ENCODE results near the gene PNPLA6.
"Not testable (repeated sequence)": the region's sequence is repeated elsewhere in the genome, so short reads cannot be mapped to it uniquely, and the experiment has no call there.

Gene PNPLA6

GRCh38 chr19:7534531-7535046 is 928 bp upstream of the PNPLA6 start:
- Mint-ChIP-seq H3K27me3 (ENCODE audit: low read depth) (no peaks in the 10 kb centered on the region), H3K27ac (peak overlapping the region; percentile 79), H3K4me3 (peak overlapping the region; percentile 93), H3K36me3 (ENCODE audit: low read depth) (peaks cover 16% of the 10 kb centered on the region), H3K4me1 (ENCODE audit: low read depth) (peaks cover 8% of the 10 kb centered on the region), H3K9me3 (no peaks in the 10 kb centered on the region)

- no peaks in the 10 kb centered on the region for H3K9me3 Mint-ChIP-seq
- peak overlapping the region; percentile 93 for H3K4me3 Mint-ChIP-seq
- H3K36me3 Mint-ChIP-seq (ENCODE audit: low read depth), result peaks cover 21% of the 10 kb centered on the region
- peak overlapping the region; percentile 87 for H3K27ac Mint-ChIP-seq
- no peaks in the 10 kb centered on the region for H3K27me3 Mint-ChIP-seq (ENCODE audit: low read depth)
- peaks cover 8% of the 10 kb centered on the region for H3K4me1 Mint-ChIP-seq (ENCODE audit: low read depth)
Observed at GRCh38 chr19:7535998-7536695, 630 bp downstream of the PNPLA6 start.

DNA sequence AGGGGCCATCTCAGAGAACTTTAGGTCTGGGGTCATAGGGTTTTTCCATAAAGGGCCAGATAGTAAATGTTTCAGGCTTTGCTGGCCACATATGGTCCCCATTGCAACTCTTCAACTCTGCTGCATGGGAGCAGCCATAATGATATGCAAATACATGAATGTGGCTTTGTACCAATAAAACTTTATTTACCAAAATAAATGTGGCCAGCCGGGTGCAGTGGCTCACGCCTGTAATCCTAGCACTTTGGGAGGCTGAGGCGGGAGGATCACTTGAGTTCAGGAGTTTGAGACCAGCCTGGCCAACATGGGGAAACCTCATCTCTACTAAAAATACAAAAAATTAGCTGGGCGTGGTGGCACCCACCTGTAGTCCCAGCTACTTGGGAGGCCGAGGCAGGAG is 3.5 kb downstream of the PNPLA6 start:
- H3K9me3 Mint-ChIP-seq; H3K27ac Mint-ChIP-seq; H3K4me3 Mint-ChIP-seq; H3K27me3 Mint-ChIP-seq (ENCODE audit: low read depth): not testable (repeated sequence)
- Mint-ChIP-seq H3K4me1 (ENCODE audit: low read depth) (peaks cover 11% of the 10 kb centered on the region), H3K36me3 (ENCODE audit: low read depth) (peaks cover 37% of the 10 kb centered on the region)

DNA sequence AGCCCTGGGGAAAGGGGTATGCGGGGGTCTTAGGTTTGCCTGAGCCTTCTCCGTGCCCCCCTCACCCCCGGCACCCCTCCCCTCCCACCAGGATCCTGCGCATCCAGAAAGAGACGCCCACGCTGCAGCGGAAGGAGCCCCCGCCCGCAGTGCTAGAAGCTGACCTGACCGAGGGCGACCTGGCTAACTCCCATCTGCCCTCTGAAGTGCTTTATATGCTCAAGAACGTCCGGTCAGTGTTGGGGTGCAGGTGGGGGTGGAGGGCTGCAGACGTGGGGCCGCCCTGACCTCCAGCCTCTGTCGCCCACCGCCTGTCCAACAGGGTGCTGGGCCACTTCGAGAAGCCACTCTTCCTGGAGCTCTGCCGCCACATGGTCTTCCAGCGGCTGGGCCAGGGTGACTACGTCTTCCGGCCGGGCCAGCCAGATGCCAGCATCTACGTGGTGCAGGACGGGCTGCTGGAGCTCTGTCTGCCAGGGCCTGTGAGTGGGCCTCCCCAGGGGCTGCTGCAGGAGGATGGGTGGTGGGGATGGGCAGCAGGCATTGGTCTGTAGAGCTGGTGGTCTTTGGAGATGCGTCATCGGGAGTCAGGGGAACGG is 4.4 kb downstream of the PNPLA6 start:
- Mint-ChIP-seq H3K4me1 (ENCODE audit: low read depth) (peaks cover 14% of the 10 kb centered on the region), H3K4me3 (no peak overlapping the region), H3K27me3 (ENCODE audit: low read depth) (no peaks in the 10 kb centered on the region), H3K9me3 (no peaks in the 10 kb centered on the region), H3K36me3 (ENCODE audit: low read depth) (peaks cover 37% of the 10 kb centered on the region), H3K27ac (no peak overlapping the region)

DNA sequence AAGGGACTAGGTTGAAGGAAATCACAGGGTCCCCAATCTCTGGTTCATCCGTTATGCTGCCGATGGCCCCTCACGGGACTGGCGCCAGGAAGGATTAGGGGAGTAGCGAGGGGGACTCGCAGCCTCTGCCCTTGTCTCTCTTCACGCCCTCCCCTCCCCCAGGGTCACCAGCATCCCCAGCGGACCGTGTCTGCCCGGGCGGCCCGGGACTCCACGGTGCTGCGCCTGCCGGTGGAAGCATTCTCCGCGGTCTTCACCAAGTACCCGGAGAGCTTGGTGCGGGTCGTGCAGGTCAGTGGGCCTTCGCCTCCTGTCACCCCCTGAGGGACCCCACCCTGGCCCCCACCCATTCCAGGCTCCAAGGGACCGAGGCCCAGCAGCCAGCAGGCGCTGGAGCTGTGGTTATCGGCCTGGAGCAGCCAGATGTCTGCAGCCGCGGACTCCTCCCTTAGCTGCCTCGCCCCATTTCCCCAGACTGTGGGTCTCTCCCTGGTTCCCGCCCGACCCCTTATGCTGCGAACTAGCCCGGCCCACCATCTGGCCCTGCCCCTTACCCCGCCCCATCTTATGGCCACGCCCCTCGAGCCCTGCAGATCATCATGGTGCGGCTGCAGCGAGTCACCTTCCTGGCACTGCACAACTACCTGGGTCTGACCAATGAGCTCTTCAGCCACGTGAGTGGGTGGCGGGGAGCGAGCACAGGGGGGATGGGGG is 5.4 kb downstream of the PNPLA6 start:
- Mint-ChIP-seq H3K4me1 (ENCODE audit: low read depth) (peaks cover 16% of the 10 kb centered on the region), H3K9me3 (no peaks in the 10 kb centered on the region), H3K4me3 (no peak overlapping the region), H3K27ac (no peak overlapping the region), H3K36me3 (ENCODE audit: low read depth) (peaks cover 38% of the 10 kb centered on the region), H3K27me3 (ENCODE audit: low read depth) (no peaks in the 10 kb centered on the region)

GRCh38 chr19:7541475-7541824 is 5.9 kb downstream of the PNPLA6 start:
- Mint-ChIP-seq H3K4me3 (no peak overlapping the region), H3K9me3 (no peaks in the 10 kb centered on the region), H3K36me3 (ENCODE audit: low read depth) (peaks cover 37% of the 10 kb centered on the region), H3K27me3 (ENCODE audit: low read depth) (no peaks in the 10 kb centered on the region), H3K27ac (no peak overlapping the region), H3K4me1 (ENCODE audit: low read depth) (peaks cover 14% of the 10 kb centered on the region)

GRCh38 chr19:7541828-7542443 is 6.4 kb downstream of the PNPLA6 start:
- Mint-ChIP-seq H3K4me3 (no peak overlapping the region), H3K27me3 (ENCODE audit: low read depth) (no peaks in the 10 kb centered on the region), H3K27ac (no peak overlapping the region), H3K4me1 (ENCODE audit: low read depth) (peaks cover 12% of the 10 kb centered on the region), H3K9me3 (no peaks in the 10 kb centered on the region), H3K36me3 (ENCODE audit: low read depth) (peaks cover 36% of the 10 kb centered on the region)

GRCh38 chr19:7542556-7543348 is 7.2 kb downstream of the PNPLA6 start:
- no peaks in the 10 kb centered on the region for H3K9me3 Mint-ChIP-seq
- peaks cover 10% of the 10 kb centered on the region for H3K4me1 Mint-ChIP-seq (ENCODE audit: low read depth)
- H3K27ac Mint-ChIP-seq, result no peak overlapping the region
- peaks cover 32% of the 10 kb centered on the region for H3K36me3 Mint-ChIP-seq (ENCODE audit: low read depth)
- no peak overlapping the region for H3K4me3 Mint-ChIP-seq
- no peaks in the 10 kb centered on the region for H3K27me3 Mint-ChIP-seq (ENCODE audit: low read depth)

DNA sequence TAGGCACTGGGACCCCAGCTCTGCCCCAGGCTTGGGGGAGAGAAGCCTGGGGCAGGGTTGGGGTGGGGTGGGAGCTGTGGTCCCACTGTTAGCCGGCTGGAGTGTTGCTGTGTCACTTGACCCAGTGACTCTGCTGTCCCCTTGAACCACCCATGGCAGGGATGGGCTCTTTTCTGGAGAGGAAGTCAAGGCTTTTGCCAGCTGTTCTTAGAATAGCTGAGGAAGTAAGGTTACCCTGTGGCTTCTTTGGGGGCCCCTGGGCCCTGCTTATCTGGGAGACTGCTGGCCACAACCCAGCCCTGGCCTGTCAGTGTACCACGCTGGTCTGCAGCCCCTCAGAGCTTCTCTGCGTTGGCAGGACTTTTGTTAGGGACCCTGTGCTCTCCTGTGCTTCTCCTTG is 9.1 kb downstream of the PNPLA6 start:
- Mint-ChIP-seq H3K36me3 (ENCODE audit: low read depth) (peaks cover 26% of the 10 kb centered on the region), H3K4me1 (ENCODE audit: low read depth) (peaks cover 10% of the 10 kb centered on the region), H3K9me3 (no peaks in the 10 kb centered on the region), H3K27me3 (ENCODE audit: low read depth) (no peaks in the 10 kb centered on the region), H3K27ac (peak overlapping the region; percentile 49), H3K4me3 (peak overlapping the region; percentile 37)

DNA sequence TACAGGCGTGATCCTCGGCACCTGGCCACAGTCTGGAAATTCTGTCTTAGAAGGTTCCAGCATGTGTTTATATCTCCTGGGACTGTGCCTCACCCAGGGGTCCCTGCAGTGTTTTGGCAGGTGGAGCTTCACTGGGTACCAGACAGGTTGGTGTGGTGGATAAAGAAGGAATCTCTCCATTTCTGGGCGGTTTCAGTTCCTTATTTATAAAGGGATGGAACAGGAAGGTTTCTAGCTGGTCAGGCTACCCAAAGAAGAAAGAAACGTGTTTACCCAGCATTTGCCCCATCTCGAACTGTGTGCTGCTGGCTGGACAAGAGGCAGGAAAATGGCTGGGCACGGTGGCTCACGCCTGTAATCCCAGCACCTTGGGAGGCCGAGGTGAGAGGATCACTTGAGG is 9.8 kb downstream of the PNPLA6 start:
- no peaks in the 10 kb centered on the region for H3K27me3 Mint-ChIP-seq (ENCODE audit: low read depth)
- peaks cover 23% of the 10 kb centered on the region for H3K36me3 Mint-ChIP-seq (ENCODE audit: low read depth)
- no peak overlapping the region for H3K27ac Mint-ChIP-seq
- peaks cover 10% of the 10 kb centered on the region for H3K4me1 Mint-ChIP-seq (ENCODE audit: low read depth)
- H3K4me3 Mint-ChIP-seq, result no peak overlapping the region
- H3K9me3 Mint-ChIP-seq, result no peaks in the 10 kb centered on the region

DNA sequence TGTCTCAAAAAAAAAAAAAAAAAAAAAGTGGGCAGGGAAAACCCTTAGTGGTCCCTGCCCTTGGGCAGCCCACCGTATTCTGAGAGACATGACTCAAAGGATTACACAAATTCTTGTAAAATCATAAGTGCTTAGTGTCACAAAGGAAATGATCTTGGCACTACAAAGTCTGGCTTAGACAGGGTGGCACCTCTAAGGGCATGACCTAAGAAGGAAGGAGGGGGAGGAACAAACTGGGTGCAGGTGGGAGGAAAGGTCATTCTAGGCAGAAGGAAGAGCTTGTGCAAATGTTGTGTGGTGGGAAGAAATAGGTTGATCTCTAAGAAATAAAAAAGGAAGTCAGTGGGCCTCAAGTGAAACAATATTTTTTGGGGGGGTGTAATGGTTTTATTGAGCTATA is 10.4 kb downstream of the PNPLA6 start:
- Mint-ChIP-seq H3K27me3 (ENCODE audit: low read depth) (no peaks in the 10 kb centered on the region), H3K4me1 (ENCODE audit: low read depth) (peaks cover 10% of the 10 kb centered on the region), H3K9me3 (no peaks in the 10 kb centered on the region), H3K36me3 (ENCODE audit: low read depth) (peaks cover 22% of the 10 kb centered on the region), H3K27ac (peak overlapping the region; percentile 65), H3K4me3 (no peak overlapping the region)

DNA sequence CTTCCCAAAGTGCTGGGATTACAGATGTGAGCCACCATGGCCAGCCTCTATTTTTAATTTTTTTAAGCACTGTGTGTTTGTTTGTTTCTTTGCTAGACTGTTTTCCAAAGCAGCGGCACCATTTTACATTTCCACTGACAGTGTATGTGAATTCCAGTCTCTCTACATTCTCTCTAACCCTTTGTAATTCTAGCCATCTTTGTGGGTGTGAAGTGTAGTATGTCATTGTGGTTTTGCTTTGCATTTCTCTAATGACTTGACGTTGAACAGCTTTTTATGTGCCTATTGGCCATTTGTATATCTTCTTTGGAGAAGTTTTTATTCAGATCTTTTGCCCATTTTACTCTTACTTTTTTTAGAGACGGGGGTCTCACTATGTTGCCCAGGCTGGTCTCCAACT is 11.6 kb downstream of the PNPLA6 start:
- H3K4me1 Mint-ChIP-seq (ENCODE audit: low read depth), result peaks cover 10% of the 10 kb centered on the region
- no peaks in the 10 kb centered on the region for H3K27me3 Mint-ChIP-seq (ENCODE audit: low read depth)
- no peak overlapping the region for H3K4me3 Mint-ChIP-seq
- H3K9me3 Mint-ChIP-seq, result no peaks in the 10 kb centered on the region
- peak overlapping the region; percentile 19 for H3K27ac Mint-ChIP-seq
- peaks cover 19% of the 10 kb centered on the region for H3K36me3 Mint-ChIP-seq (ENCODE audit: low read depth)

- peaks cover 16% of the 10 kb centered on the region for H3K36me3 Mint-ChIP-seq (ENCODE audit: low read depth)
- H3K27me3 Mint-ChIP-seq (ENCODE audit: low read depth), result no peaks in the 10 kb centered on the region
- H3K9me3 Mint-ChIP-seq, result no peaks in the 10 kb centered on the region
- H3K4me3 Mint-ChIP-seq, result no peak overlapping the region
- no peak overlapping the region for H3K27ac Mint-ChIP-seq
- H3K4me1 Mint-ChIP-seq (ENCODE audit: low read depth), result peaks cover 8% of the 10 kb centered on the region
Observed at GRCh38 chr19:7549429-7550148, 14.1 kb downstream of the PNPLA6 start.

Measured in T-helper 1 cell treated with Interleukin-12 subunit alpha and Interleukin-12 subunit beta and Interleukin-4 antibody, amounts not matched to agents 30 μg/mL and 1 μg/mL, for 36 hours (primary cell).